Activated naive CD8-positive, alpha-beta T cell treated with anti-CD3 and anti-CD28 coated beads, Interleukin-2, amount 10 ng/mL, durations not matched to agents 7 days and 5 days (primary cell): ENCODE measurements around the gene ACOX1. TPM values are rescaled to one million over a fixed set of nuclear protein-coding genes. Genes with fewer than 3 reads are reported as not detected.

Experiments used
- ATAC-seq: fragments of 150-1000 bp; cut with Tn5 transposase; one replicate; pipeline ENCODE4 v1.10.0; 2021; ENCODE audit warnings: low read depth, moderate library complexity
- POLR2A ChIA-PET: fragments of 350-600 bp; sonication (Branson Sonifier 250); formaldehyde crosslinking; loops from one replicate; lab custom pipeline; 2021; ENCODE audit warnings: antibody characterized with exemption; lab: Charles Lee
- DNase-seq: peaks from one replicate; pipeline ENCODE4 v3.0.0; 2021
- H3K27ac Mint-ChIP-seq: one replicate; pipeline ENCODE4 v1.8.0; 2022; ENCODE audit warnings: mild to moderate bottlenecking, mixed read lengths
- H3K27me3 Mint-ChIP-seq: one replicate; pipeline ENCODE4 v1.8.0; 2022; ENCODE audit warnings: mild to moderate bottlenecking, moderate library complexity, mixed read lengths
- H3K36me3 Mint-ChIP-seq: one replicate; pipeline ENCODE4 v1.8.0; 2021; ENCODE audit warnings: mild to moderate bottlenecking, mixed read lengths
- H3K4me1 Mint-ChIP-seq: one replicate; pipeline ENCODE4 v1.8.0; 2021; ENCODE audit warnings: mixed read lengths
- H3K4me3 Mint-ChIP-seq: one replicate; pipeline ENCODE4 v1.8.0; 2022; ENCODE audit warnings: mild to moderate bottlenecking, moderate library complexity, mixed read lengths
- H3K9me3 Mint-ChIP-seq: one replicate; pipeline ENCODE4 v1.8.0; 2021; ENCODE audit warnings: mixed read lengths
- total RNA-seq, 2 experiments: library from RNA; stranded (reverse); gene quantifications; one replicate each; pipeline ENCODE4 v1.2.3, GENCODE V29; 2021

The ACOX1 gene
- total RNA-seq, 2 experiments from 2014 or later: 28.3 to 30.2 TPM

DNA sequence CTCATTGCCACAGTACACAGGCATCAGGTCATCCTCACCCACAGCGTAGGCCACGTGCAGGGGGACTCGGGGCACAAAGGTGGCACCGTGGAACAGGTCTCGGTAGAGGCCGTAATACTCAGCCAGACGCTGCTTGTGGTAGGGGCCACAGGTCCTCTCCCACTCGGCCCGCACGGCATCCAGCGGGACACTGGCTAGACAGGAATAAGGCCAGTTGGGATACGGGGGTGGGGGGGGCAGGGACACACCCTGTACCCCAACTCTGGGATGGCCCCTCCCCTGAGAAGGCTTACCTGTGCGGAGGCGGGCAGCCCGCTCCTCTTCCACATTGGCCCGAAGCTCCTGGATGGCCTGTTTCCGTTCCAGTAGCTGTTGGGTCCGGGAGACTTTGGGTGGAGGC, 77.2 kb downstream of the ACOX1 start:
- Mint-ChIP-seq H3K27me3 (no peaks in the 10 kb centered on the region), H3K9me3 (no peaks in the 10 kb centered on the region), H3K4me3 (no peak overlapping the region), H3K4me1 (peaks cover 12% of the 10 kb centered on the region), H3K36me3 (no peaks in the 10 kb centered on the region), H3K27ac (no peak overlapping the region)
- POLR2A ChIA-PET: interaction anchor here (1.1 kb wide), 2 partner anchors 23 to 68 kb away, joined by 3 read pairs; partner anchors contain the start of gene TRIM47
- DNase-seq (no peak), ATAC-seq (no peak)

DNA sequence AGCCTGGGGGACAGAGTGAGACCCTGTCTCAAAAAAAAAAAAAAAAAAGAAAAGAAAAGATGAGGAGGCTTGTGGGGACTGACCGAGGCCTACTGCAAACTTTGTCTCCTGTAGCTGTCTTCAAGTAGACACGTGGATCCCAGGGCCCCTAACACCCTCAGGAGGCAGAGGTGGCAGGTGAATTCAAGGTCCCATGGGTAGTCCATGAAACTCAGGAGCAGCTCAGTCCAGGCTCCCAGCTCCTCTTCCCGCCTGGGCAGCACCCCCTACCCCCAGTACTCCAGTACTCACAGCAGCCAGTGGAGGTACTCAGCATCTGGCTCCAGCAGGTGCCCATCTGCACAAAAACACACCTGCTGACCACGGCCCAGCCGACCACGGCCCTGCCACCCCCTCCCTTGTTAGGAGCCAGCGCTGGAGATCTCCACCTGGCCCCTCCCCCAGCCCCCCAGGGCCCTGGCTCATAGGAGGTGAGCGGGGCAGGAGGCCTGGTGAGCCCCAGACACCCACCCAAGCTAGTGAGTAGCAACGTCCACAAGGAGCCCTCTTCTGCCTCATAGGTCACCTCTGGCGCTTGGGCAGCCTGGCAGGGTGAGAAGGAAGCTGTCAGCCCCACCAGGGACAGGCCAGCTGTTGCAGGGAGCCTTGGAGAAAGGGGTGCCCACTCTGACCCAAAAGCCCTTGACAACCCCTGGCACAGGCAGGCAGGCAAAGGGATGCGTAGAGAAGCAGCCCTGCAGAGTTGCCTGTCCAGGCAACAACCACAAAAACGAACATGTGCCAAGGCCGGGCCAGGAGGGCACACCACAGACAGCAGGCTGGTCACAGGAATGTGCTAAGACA, 78.1 kb downstream of the ACOX1 start:
- no peaks in the 10 kb centered on the region for H3K9me3 Mint-ChIP-seq

DNA sequence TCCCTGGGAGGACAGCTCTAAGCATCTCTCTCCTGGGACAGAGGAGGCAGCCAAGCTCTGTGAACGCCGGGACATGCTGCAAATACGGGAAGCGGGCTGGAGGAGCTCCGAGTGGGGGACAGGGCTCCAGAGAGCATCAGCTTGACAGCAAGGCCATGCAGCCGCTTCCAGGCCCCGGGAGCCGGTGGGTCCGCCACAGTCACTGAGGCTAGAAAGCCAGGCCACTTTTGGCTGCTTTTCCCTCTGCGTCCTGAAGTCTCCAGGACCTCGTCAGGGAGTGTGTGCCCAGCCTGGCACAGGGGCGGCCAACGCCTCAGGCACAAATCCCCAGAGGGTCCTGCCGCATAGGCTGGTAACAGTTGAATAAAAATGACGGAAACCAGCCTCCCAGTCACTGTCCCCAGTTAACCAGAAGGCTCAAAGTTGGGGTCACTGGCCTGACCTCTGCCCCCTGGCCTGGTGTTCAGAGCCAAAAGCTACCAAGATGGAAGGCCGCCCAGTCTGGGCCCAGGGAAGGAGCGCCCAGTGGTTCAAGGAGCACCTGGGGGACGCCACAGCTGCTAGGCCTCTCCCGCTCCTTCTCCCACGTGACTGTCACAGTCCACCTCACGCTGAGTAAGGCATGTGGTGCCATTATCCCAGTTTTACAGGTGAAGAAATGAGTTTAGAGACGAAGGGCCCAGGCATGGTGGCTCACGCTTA, 79.0 kb downstream of the ACOX1 start:
- Mint-ChIP-seq H3K9me3 (no peaks in the 10 kb centered on the region), H3K4me1 (peaks cover 14% of the 10 kb centered on the region), H3K4me3 (no peak overlapping the region), H3K27me3 (no peaks in the 10 kb centered on the region), H3K36me3 (no peaks in the 10 kb centered on the region), H3K27ac (no peak overlapping the region)
- DNase-seq (no peak), ATAC-seq (no peak)
- POLR2A ChIA-PET: interaction anchor here (0.6 to 2.0 kb wide), 3 partner anchors 117 to 245 kb away, joined by 3 to 5 read pairs (median 3); a partner anchor contains a TSS

More for the DNA sequence above, 78.1 kb downstream of the ACOX1 start:
- ATAC-seq (no peak), DNase-seq (no peak)
- H3K36me3 Mint-ChIP-seq: no peaks in the 10 kb centered on the region
- H3K27me3 Mint-ChIP-seq: no peaks in the 10 kb centered on the region
- H3K4me1 Mint-ChIP-seq: peaks cover 11% of the 10 kb centered on the region
- H3K4me3 Mint-ChIP-seq: no peak overlapping the region
- POLR2A ChIA-PET: interaction anchor here (0.6 to 1.1 kb wide), 5 partner anchors 23 to 304 kb away, joined by 3 read pairs; partner anchors contain the start of gene TRIM47
- no peak overlapping the region for H3K27ac Mint-ChIP-seq

DNA sequence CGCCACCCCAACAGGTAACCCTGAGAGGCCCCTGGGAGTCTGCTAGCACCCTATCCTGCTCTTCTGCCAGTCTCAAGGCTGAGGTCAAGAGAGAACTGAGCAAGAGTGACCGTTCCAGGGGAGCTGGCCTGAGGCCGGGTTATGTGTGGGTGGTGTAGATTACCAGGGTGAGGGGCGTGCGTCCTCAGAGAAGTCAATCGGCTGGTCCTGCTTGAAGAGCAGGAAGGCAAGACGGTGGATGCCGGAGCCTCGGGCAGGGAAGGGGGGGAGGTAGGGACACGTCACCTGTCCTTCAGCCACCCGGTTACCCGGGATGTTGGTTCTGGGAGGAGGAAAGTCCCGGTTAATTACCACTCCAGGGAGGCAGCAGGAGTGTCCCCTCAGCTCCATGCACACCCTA, 79.6 kb downstream of the ACOX1 start:
- Mint-ChIP-seq H3K9me3 (no peaks in the 10 kb centered on the region), H3K4me3 (no peak overlapping the region), H3K27ac (no peak overlapping the region), H3K4me1 (peaks cover 15% of the 10 kb centered on the region), H3K36me3 (no peaks in the 10 kb centered on the region), H3K27me3 (no peaks in the 10 kb centered on the region)
- DNase-seq: no peak
- POLR2A ChIA-PET: interaction anchor here (0.6 to 2.0 kb wide), 3 partner anchors 110 to 119 kb away, joined by 3 to 5 read pairs (median 3); a partner anchor contains a TSS
- ATAC-seq: no peak

DNA sequence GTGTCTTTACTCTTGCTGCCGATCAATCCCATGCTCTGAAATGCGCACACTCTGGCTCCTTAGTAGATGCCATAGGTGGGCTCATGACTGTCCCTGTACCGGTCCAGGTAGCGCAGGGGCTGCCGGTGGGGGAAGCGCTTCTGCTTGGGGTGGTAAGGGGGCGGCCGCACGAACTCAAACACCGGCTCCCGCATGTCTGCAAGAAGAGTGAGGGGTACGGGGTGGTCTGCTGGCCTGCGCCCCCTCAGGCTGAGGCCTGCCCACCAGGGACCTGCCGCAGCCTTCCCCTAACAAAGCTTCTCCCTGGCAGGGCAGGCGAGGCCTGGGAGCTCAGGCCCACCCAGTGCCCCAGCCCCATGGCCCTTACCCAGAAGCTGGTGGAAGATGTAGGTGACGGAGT, 80.2 kb downstream of the ACOX1 start:
- DNase-seq (no peak), ATAC-seq (no peak)
- H3K4me3 Mint-ChIP-seq: no peak overlapping the region
- no peaks in the 10 kb centered on the region for H3K27me3 Mint-ChIP-seq
- no peaks in the 10 kb centered on the region for H3K9me3 Mint-ChIP-seq
- H3K27ac Mint-ChIP-seq: no peak overlapping the region
- POLR2A ChIA-PET: interaction anchor here (0.6 to 5.4 kb wide), 3 partner anchors 21 to 116 kb away, joined by 3 to 68 read pairs (median 5); partner anchors contain the start of gene TRIM47
- peaks cover 16% of the 10 kb centered on the region for H3K4me1 Mint-ChIP-seq
- no peaks in the 10 kb centered on the region for H3K36me3 Mint-ChIP-seq

DNA sequence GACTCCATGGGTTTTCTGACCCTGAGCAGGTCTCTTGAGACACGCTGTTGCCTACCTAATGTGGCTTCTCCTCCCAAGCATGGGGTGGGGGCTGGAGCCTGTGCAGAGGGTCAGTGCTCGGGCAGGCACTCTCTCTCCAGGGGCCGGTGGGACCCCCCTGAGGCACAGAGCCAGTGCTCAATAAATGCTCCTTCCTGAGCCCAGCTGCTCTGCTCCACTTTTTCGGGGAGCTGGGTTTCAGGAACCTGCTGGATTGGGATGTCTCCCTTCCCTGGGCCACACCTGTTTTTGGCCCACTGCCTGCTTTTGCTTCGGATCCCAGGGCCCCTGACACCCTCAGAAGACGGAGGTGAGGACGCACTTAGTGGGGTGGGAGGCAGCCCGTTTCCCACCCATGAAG, 80.9 kb downstream of the ACOX1 start:
- Mint-ChIP-seq H3K4me3 (peak overlapping the region; percentile 73), H3K36me3 (no peaks in the 10 kb centered on the region), H3K27ac (no peak overlapping the region), H3K9me3 (no peaks in the 10 kb centered on the region), H3K27me3 (no peaks in the 10 kb centered on the region), H3K4me1 (peaks cover 18% of the 10 kb centered on the region)
- ATAC-seq: no peak
- DNase-seq: no peak
- POLR2A ChIA-PET: interaction anchor here (2.0 to 5.4 kb wide), 3 partner anchors 21 to 115 kb away, joined by 5 to 68 read pairs (median 20); partner anchors contain the start of genes TRIM47 and WBP2

DNA sequence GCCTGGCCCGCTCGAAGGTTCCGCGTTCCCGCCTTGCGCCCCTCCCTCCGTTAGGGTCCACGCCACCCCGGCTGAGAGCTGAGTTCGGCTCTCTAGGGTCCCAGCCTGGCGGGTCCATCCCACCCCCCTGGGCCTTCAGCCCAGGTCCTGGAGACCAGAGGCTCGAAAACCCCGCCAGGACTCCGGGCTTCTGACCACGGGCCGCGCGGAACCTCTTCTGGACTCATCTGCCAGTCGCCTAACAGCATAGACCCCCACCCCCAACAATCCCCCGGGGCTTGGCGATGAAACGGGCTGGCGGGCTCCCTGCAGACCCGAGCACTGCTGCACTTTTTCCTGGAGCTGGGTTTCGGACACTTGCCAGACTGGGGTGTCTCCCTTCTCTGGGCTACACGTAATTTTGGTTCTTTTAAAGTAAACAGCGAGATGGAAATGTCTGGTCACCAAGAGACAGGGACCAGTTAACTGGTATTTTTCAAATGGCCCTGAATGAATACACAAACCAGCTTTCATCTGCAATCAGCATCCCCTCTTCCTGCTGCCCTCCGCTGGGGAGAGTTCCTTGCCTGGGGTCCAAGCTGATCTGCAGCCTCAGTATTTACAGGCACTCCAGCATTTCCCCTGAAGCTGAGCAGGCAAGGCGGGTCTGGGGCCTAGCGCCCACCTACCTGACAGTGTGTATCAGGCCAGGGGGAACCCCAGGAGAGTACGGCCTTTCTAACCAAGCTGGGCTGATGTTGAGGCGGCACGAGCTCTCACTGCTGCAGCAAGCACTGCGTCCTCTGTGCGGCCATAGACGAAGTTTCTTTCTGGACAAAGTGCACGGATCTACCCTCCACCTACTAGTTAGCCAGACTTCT, 81.6 kb downstream of the ACOX1 start:
- H3K27ac Mint-ChIP-seq: peak overlapping the region; percentile 67
- ATAC-seq (no peak), DNase-seq (no peak)
- peak overlapping the region; percentile 73 for H3K4me3 Mint-ChIP-seq
- no peaks in the 10 kb centered on the region for H3K9me3 Mint-ChIP-seq
- H3K27me3 Mint-ChIP-seq: no peaks in the 10 kb centered on the region
- H3K4me1 Mint-ChIP-seq: peaks cover 18% of the 10 kb centered on the region
- POLR2A ChIA-PET: interaction anchor here (1.0 to 5.4 kb wide), 13 partner anchors 20 to 178 kb away, joined by 3 to 68 read pairs (median 9); partner anchors contain the start of genes ACOX1, GALR2, SRP68 and TEN1
- H3K36me3 Mint-ChIP-seq: no peaks in the 10 kb centered on the region

DNA sequence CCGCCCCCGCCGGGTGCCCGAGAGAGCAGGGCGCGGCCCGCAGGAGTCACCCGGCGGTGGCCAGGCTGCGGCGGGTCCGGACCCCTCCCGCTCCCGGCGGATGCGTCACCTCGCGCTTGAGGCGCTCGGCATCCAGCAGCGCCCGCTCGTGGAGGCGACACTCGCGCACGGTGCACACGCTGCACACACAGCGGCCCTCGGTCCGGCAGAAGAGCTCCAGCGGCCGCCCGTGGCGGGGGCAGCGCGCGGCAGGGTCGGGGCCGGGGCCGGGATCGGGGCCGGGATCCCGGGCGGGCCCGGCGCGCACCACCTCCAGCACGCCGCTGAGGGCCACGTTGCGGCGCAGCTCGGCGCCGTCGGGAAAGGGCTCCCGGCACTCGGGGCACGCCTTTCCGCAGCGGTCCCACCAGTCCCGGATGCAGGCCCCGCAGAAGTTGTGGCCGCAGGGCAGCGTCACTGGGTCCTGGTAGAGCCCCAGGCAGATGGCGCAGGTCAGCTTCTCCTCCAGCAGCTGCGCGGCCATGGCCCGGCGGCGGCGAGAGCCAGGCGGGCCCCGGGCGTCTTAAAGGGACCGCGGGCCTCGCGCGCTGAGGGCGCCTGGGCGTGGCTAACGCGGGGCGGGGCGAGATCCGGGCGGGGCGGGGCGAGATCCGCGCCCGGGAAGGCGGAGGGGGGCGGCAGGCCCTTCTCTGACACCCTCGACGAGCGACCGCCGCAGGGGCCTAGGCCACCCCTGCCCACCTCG, 82.4 kb downstream of the ACOX1 start, which contains the start of gene TRIM65:
TRIM65 (minus strand) TSS at position 537 of the 745 bp plus-strand sequence; CDS start at position 523, 14 bp downstream.
- DNase-seq (peak; percentile 89), ATAC-seq (peak; percentile 87)
- Mint-ChIP-seq H3K4me1 (peaks cover 18% of the 10 kb centered on the region), H3K27ac (peak within 1 kb of the TSS; percentile 86), H3K9me3 (no peaks in the 10 kb centered on the region), H3K36me3 (no peaks in the 10 kb centered on the region), H3K27me3 (no peaks in the 10 kb centered on the region), H3K4me3 (peak within 1 kb of the TSS; percentile 87)
- POLR2A ChIA-PET: interaction anchor here (0.5 to 5.4 kb wide), 20 partner anchors 9 to 179 kb away, joined by 3 to 68 read pairs (median 6); partner anchors contain the start of genes ACOX1, GALR2, SRP68 and TEN1

DNA sequence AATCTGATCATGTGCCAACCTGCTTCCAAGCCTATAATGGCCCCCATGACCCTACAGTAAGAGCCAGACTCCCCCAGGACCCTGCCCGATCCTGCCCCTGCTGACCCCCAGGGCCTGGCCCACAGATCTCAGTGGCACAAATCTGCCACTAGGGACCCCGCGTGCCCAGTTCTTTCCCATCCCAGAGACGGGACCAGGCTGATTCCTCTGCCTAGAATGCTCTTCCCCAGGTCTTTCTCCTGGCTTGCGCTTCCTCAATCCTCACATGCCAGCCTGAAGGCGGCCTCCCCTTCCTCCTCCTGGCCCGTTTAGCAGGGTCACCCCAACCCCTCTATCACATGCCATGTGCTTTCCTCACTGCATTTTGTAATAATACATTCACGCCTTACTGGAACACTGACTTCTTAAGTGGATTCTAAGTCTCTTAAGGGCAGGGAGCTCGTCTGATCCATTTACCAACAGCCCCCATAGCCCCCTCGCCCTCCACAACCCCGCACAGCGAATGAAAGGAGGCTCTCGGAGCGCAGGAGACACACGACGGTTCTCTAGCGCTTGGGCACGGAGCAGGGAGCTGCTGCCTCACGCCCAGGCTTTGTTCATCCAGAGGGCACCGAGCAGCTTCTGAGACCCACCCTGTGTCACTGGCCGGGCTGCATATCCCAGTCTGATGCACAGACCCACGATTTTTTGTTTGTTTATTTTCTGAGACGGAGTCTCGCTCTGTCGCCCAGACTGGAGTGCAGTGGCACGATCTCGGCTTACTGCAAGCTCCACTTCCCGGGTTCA, 83.4 kb downstream of the ACOX1 start:
- Mint-ChIP-seq H3K4me1 (peaks cover 18% of the 10 kb centered on the region), H3K36me3 (no peaks in the 10 kb centered on the region), H3K27ac (peak overlapping the region; percentile 86), H3K27me3 (no peaks in the 10 kb centered on the region), H3K4me3 (peak overlapping the region; percentile 87), H3K9me3 (no peaks in the 10 kb centered on the region)
- peak; percentile 47 for DNase-seq
- peak; percentile 1 for ATAC-seq
- POLR2A ChIA-PET: interaction anchor here (1.2 to 5.4 kb wide), 15 partner anchors 8 to 176 kb away, joined by 3 to 68 read pairs (median 9); partner anchors contain the start of genes SRP68, TRIM47, UNC13D and WBP2

DNA sequence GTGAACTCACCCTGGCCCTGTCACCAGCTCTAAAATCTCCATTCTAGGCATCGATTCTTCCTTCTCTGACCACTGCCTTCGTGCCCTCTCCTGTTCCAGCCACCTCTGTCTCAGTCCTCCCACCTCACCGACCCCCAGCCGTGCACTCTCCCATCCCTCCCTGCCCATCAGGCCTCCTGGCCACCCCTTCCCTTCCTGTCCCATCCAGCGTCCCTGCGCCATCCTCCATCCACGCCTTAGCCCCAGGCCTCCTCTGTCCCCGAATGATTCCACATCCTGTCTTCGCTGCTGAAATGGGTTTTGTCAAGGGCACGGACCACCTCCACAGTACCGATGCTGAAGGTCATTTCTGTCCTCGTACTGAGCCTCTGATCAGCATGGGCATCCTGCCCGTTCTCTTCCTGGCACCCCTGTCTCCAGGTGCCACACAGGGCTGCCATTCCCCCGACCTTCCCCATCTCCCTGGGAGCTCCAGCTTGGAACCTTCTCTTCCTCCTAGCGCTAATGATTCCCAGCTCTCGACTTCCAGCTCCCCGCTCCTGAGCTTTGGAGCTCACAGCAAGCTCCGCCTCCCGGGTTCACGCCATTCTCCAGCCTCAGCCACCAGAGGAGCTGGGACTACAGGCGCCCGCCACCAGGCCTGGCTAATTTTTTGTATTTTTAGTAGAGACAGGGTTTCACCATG, 84.8 kb downstream of the ACOX1 start:
- Mint-ChIP-seq H3K27ac (peak overlapping the region; percentile 62), H3K9me3 (no peaks in the 10 kb centered on the region), H3K27me3 (no peaks in the 10 kb centered on the region), H3K4me1 (peaks cover 18% of the 10 kb centered on the region), H3K4me3 (no peak overlapping the region), H3K36me3 (no peaks in the 10 kb centered on the region)
- POLR2A ChIA-PET: interaction anchor here (0.6 to 5.4 kb wide), 4 partner anchors 8 to 344 kb away, joined by 3 to 68 read pairs (median 4); partner anchors contain the start of gene TRIM47
- ATAC-seq (no peak), DNase-seq (no peak)
